H1 (cell line): ENCODE results near the gene HOMER1.

ENCODE experiments used
- BACH1 ChIP-seq: IDR thresholded peaks from 2 replicates; pipeline ENCODE4 v1.6.1; 2012; ENCODE audit warnings: low read length, improper control_type of control experiment
- POLR2A ChIP-seq, 2 experiments: IDR thresholded peaks; 1 replicate in 1 of 2; 2 replicates in 1 of 2; pipeline ENCODE4 v1.6.1; 2011; ENCODE audit warnings: low read depth in 2 of 2, low read length in 2 of 2, mild to moderate bottlenecking in 2 of 2; ENCODE audit errors: control extremely low read depth in 1 of 2

- TF ChIP-seq POLR2A (IDR thresholded peaks at IDR 0.05; ENCODE audit: control extremely low read depth in 1 of 2, low read depth in 2 of 2, low read length in 2 of 2) (no peak), BACH1 (no peak)
These were observed 83.7 kb downstream of the HOMER1 start for GRCh38 chr5:79430196-79430595.
